Loucy (cell line): ENCODE measurements around the gene PATZ1.

Experiments used
- H2AFZ ChIP-seq: fragments of 200-600 bp; sonication (generic); 2 replicates; pipeline ENCODE4 v1.6.0; 2016; ENCODE audit warnings: antibody characterized with exemption, mild to moderate bottlenecking, low read length, moderate library complexity
- H3F3A ChIP-seq: fragments of 200-600 bp; 2 replicates; pipeline ENCODE4 v1.6.0; 2016; ENCODE audit warnings: antibody characterized with exemption, low read depth, mild to moderate bottlenecking
- H3K27me3 ChIP-seq: fragments of 200-600 bp; sonication (generic); 2 replicates; pipeline ENCODE4 v1.6.1; 2014; ENCODE audit warnings: low read length, mild to moderate bottlenecking; ENCODE audit not compliant: insufficient read depth, poor library complexity, severe bottlenecking
- H3K36me3 ChIP-seq: fragments of 200-600 bp; sonication (generic); 2 replicates; pipeline ENCODE4 v1.6.1; 2016; ENCODE audit warnings: low read length; ENCODE audit not compliant: insufficient read depth
- H3K4me1 ChIP-seq: fragments of 200-600 bp; sonication (generic); 2 replicates; pipeline ENCODE4 v1.5.1; 2014; ENCODE audit warnings: low read length, mild to moderate bottlenecking; ENCODE audit not compliant: insufficient read depth, poor library complexity, severe bottlenecking
- H3K4me2 ChIP-seq: fragments of 200-600 bp; sonication (generic); 2 replicates; pipeline ENCODE4 v1.6.0; 2014; ENCODE audit warnings: antibody characterized with exemption, low read length, low read depth, mild to moderate bottlenecking; ENCODE audit not compliant: poor library complexity, severe bottlenecking
- H3K4me3 ChIP-seq: fragments of 200-600 bp; sonication (generic); 2 replicates; pipeline ENCODE4 v1.5.1; 2014; ENCODE audit warnings: low read length, mild to moderate bottlenecking, mixed read lengths; ENCODE audit not compliant: poor library complexity, severe bottlenecking
- H3K79me2 ChIP-seq: fragments of 200-600 bp; sonication (generic); 2 replicates; pipeline ENCODE4 v1.6.1; 2014; ENCODE audit warnings: low read length; ENCODE audit not compliant: insufficient read depth
- H3K9ac ChIP-seq: fragments of 200-600 bp; sonication (generic); 2 replicates; pipeline ENCODE4 v1.6.0; 2014; ENCODE audit warnings: mild to moderate bottlenecking, low read depth, low read length, moderate library complexity; ENCODE audit not compliant: poor library complexity, severe bottlenecking
- H3K9me2 ChIP-seq: fragments of 200-600 bp; sonication (generic); replicated peaks from 2 replicates; pipeline ENCODE4 v1.6.1; 2016; ENCODE audit warnings: low read depth, low read length, mixed read lengths
- H3K9me3 ChIP-seq: fragments of 200-600 bp; sonication (generic); 2 replicates; pipeline ENCODE4 v1.6.1; 2014; ENCODE audit warnings: mild to moderate bottlenecking, antibody characterized with exemption, low read length, low read depth; ENCODE audit not compliant: insufficient read depth
- H4K20me1 ChIP-seq: fragments of 200-600 bp; sonication (generic); 2 replicates; pipeline ENCODE4 v1.6.0; 2014; ENCODE audit warnings: antibody characterized with exemption, low read length, mild to moderate bottlenecking; ENCODE audit not compliant: insufficient read depth, poor library complexity, severe bottlenecking
- CTCF ChIP-seq: fragments of 200-600 bp; sonication (generic); conservative IDR thresholded peaks from 2 replicates; pipeline ENCODE4 v1.5.1; 2014; ENCODE audit warnings: mild to moderate bottlenecking, antibody characterized with exemption, low read length
- EZH2phosphoT487 ChIP-seq: fragments of 200-600 bp; IDR thresholded peaks from 2 replicates; pipeline ENCODE4 v1.6.1; 2018; ENCODE audit warnings: antibody characterized with exemption, mild to moderate bottlenecking, moderate library complexity, borderline replicate concordance

PATZ1 gene

GRCh38 chr22:31378123-31378522, 32.0 kb upstream of the PATZ1 start:
- H3K4me1 ChIP-seq = no peaks in the 10 kb centered on the region
- no peak overlapping the region for H3K4me2 ChIP-seq
- H3K9me3 ChIP-seq = no peaks in the 10 kb centered on the region
- H4K20me1 ChIP-seq = no peaks in the 10 kb centered on the region
- no peaks in the 10 kb centered on the region for H3K79me2 ChIP-seq
- no peaks in the 10 kb centered on the region for H3K27me3 ChIP-seq
- H3K36me3 ChIP-seq = no peaks in the 10 kb centered on the region
- no peaks in the 10 kb centered on the region for H3K9me2 ChIP-seq
- H2AFZ ChIP-seq = no peak overlapping the region
- no peaks in the 10 kb centered on the region for H3F3A ChIP-seq
- no peak overlapping the region for H3K9ac ChIP-seq
- no peak overlapping the region for H3K4me3 ChIP-seq
- no peak for TF ChIP-seq EZH2phosphoT487
- no peak for TF ChIP-seq CTCF

- Histone ChIP-seq H3K9me2 (no peaks in the 10 kb centered on the region), H3K27me3 (no peaks in the 10 kb centered on the region), H3K4me2 (no peak overlapping the region), H3K9me3 (no peaks in the 10 kb centered on the region), H3K36me3 (no peaks in the 10 kb centered on the region), H3K79me2 (no peaks in the 10 kb centered on the region), H3K9ac (no peak overlapping the region), H3F3A (no peaks in the 10 kb centered on the region), H2AFZ (no peak overlapping the region), H4K20me1 (no peaks in the 10 kb centered on the region), H3K4me1 (no peaks in the 10 kb centered on the region), H3K4me3 (no peak overlapping the region)
- TF ChIP-seq EZH2phosphoT487 = no peak
- TF ChIP-seq CTCF = no peak
Measured at GRCh38 chr22:31377612-31378011, 31.5 kb upstream of the PATZ1 start.

- H3K4me3 ChIP-seq = no peak overlapping the region
- no peak overlapping the region for H3K9ac ChIP-seq
- H3K9me3 ChIP-seq = no peaks in the 10 kb centered on the region
- H3K4me2 ChIP-seq = no peak overlapping the region
- no peaks in the 10 kb centered on the region for H3K79me2 ChIP-seq
- no peaks in the 10 kb centered on the region for H3K27me3 ChIP-seq
- TF ChIP-seq CTCF (no peak), EZH2phosphoT487 (no peak)
- no peaks in the 10 kb centered on the region for H3K9me2 ChIP-seq
- H3K36me3 ChIP-seq = no peaks in the 10 kb centered on the region
- no peak overlapping the region for H2AFZ ChIP-seq
- H3K4me1 ChIP-seq = peaks cover 3% of the 10 kb centered on the region
- H4K20me1 ChIP-seq = no peaks in the 10 kb centered on the region
- H3F3A ChIP-seq = no peaks in the 10 kb centered on the region
Measured at GRCh38 chr22:31367426-31367825, 21.3 kb upstream of the PATZ1 start.
